ENCODE data around the gene SLC34A3.
A peak's percentile ranks its signal among the peaks of the same experiment; 100 is the strongest.
"Not testable (repeated sequence)": the region's sequence is repeated elsewhere in the genome, so short reads cannot be mapped to it uniquely, and the experiment has no call there.

Gene SLC34A3

GRCh38 chr9:137241490-137242268 is 11.0 kb downstream of the SLC34A3 start:
- DNase-seq (ENCODE audit: low spot score): no peak

GRCh38 chr9:137242269-137243203 is 11.8 kb downstream of the SLC34A3 start:
- no peak for DNase-seq (ENCODE audit: low spot score)

- not testable (repeated sequence) for DNase-seq (ENCODE audit: low spot score)
These were observed 12.5 kb downstream of the SLC34A3 start for GRCh38 chr9:137243266-137243625.

- DNase-seq (ENCODE audit: low spot score): no peak
These were observed 13.2 kb downstream of the SLC34A3 start for GRCh38 chr9:137243626-137244485.

GRCh38 chr9:137244486-137245449 is 14.1 kb downstream of the SLC34A3 start:
- no peak for DNase-seq (ENCODE audit: low spot score)

GRCh38 chr9:137245450-137246421 is 15.0 kb downstream of the SLC34A3 start:
- DNase-seq (ENCODE audit: low spot score): no peak

GRCh38 chr9:137247135-137247915 is 16.6 kb downstream of the SLC34A3 start:
- DNase-seq (ENCODE audit: low spot score): no peak

GRCh38 chr9:137247916-137248175 is 17.1 kb downstream of the SLC34A3 start:
- DNase-seq (ENCODE audit: low spot score): no peak

GRCh38 chr9:137250329-137251193 is 19.9 kb downstream of the SLC34A3 start:
- DNase-seq (ENCODE audit: low spot score): no peak

- DNase-seq (ENCODE audit: low spot score): no peak
These were observed 20.4 kb downstream of the SLC34A3 start, which contains the start of gene STPG3 for GRCh38 chr9:137251194-137251461. Gene STPG3, plus strand, starts transcription at chr9:137251286. Its CDS starts 1 bp downstream, at chr9:137251287.

GRCh38 chr9:137251490-137252268 is 21.0 kb downstream of the SLC34A3 start:
- DNase-seq (ENCODE audit: low spot score): no peak

- DNase-seq (ENCODE audit: low spot score): no peak
These were observed 22.1 kb downstream of the SLC34A3 start for GRCh38 chr9:137252555-137253506.

GRCh38 chr9:137253717-137254623 is 23.3 kb downstream of the SLC34A3 start:
- no peak for DNase-seq (ENCODE audit: low spot score)

- DNase-seq (ENCODE audit: low spot score): peak; percentile 98
These were observed 24.1 kb downstream of the SLC34A3 start, which contains the start of gene NELFB for GRCh38 chr9:137254624-137255447. Gene NELFB, plus strand, starts transcription at chr9:137255327.
